HFFc6 (cell line): ENCODE results near the gene EPHB1. TPM values are rescaled to one million over a fixed set of nuclear protein-coding genes. Genes with fewer than 3 reads are reported as not detected.

Source experiments
- DNase-seq: peaks from one replicate; pipeline ENCODE4 v3.0.0-alpha.2; 2018
- H3K27ac Mint-ChIP-seq: 2 replicates; pipeline ENCODE4 v1.8.0; 2020; ENCODE audit warnings: mild to moderate bottlenecking, mixed read lengths
- H3K27me3 Mint-ChIP-seq: 2 replicates; pipeline ENCODE4 v1.8.0; 2021; ENCODE audit warnings: mild to moderate bottlenecking, moderate library complexity, mixed read lengths; ENCODE audit not compliant: insufficient read depth
- H3K36me3 Mint-ChIP-seq: 2 replicates; pipeline ENCODE4 v1.8.0; 2021; ENCODE audit warnings: low read depth, mixed read lengths
- H3K4me1 Mint-ChIP-seq: 2 replicates; pipeline ENCODE4 v1.8.0; 2020; ENCODE audit warnings: low read depth, mixed read lengths
- H3K4me3 Mint-ChIP-seq: 2 replicates; pipeline ENCODE4 v1.8.0; 2020; ENCODE audit warnings: mild to moderate bottlenecking, moderate library complexity, mixed read lengths
- H3K9me3 Mint-ChIP-seq: 2 replicates; pipeline ENCODE4 v1.8.0; 2020; ENCODE audit warnings: mild to moderate bottlenecking, mixed read lengths
- total RNA-seq, 6 experiments: library from RNA; stranded (reverse); fragmentation: NEBNext Ultra II Directional; extraction: Animal tissue kit (Norgen Biotek cat#: 25700); gene quantifications; 2 replicates in 1 of 6; 3 replicates in 5 of 6; pipeline ENCODE4 v1.2.3, GENCODE V29; 2021
- TF ChIP-seq, protein P1 (sequence below): fragments of 200-600 bp; sonication (generic); IDR thresholded peaks from 2 replicates; pipeline ENCODE4 v1.5.0; 2021; ENCODE audit warnings: antibody characterized with exemption, mild to moderate bottlenecking

Gene EPHB1
- total RNA-seq, 6 experiments from 2014 or later, result 0.88 to 2.6 (median 1.0) TPM

GRCh38 chr3:135068011-135068410 is 273.0 kb downstream of the EPHB1 start:
- H3K9me3 Mint-ChIP-seq, result peaks cover 16% of the 10 kb centered on the region
- H3K27me3 Mint-ChIP-seq, result peaks cover 3% of the 10 kb centered on the region
- H3K4me1 Mint-ChIP-seq, result no peaks in the 10 kb centered on the region
- no peak overlapping the region for H3K4me3 Mint-ChIP-seq
- H3K36me3 Mint-ChIP-seq, result no peaks in the 10 kb centered on the region
- TF ChIP-seq, protein P1, sequence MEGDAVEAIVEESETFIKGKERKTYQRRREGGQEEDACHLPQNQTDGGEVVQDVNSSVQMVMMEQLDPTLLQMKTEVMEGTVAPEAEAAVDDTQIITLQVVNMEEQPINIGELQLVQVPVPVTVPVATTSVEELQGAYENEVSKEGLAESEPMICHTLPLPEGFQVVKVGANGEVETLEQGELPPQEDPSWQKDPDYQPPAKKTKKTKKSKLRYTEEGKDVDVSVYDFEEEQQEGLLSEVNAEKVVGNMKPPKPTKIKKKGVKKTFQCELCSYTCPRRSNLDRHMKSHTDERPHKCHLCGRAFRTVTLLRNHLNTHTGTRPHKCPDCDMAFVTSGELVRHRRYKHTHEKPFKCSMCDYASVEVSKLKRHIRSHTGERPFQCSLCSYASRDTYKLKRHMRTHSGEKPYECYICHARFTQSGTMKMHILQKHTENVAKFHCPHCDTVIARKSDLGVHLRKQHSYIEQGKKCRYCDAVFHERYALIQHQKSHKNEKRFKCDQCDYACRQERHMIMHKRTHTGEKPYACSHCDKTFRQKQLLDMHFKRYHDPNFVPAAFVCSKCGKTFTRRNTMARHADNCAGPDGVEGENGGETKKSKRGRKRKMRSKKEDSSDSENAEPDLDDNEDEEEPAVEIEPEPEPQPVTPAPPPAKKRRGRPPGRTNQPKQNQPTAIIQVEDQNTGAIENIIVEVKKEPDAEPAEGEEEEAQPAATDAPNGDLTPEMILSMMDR, result no peak
- DNase-seq, result no peak
- H3K27ac Mint-ChIP-seq, result no peak overlapping the region

GRCh38 chr3:135069406-135069805 is 274.3 kb downstream of the EPHB1 start:
- no peak overlapping the region for H3K4me3 Mint-ChIP-seq
- H3K36me3 Mint-ChIP-seq, result no peaks in the 10 kb centered on the region
- DNase-seq, result no peak
- TF ChIP-seq, protein P1, result no peak
- peaks cover 10% of the 10 kb centered on the region for H3K9me3 Mint-ChIP-seq
- no peak overlapping the region for H3K27ac Mint-ChIP-seq
- no peaks in the 10 kb centered on the region; the same call in 1 of the 2 replicates for H3K27me3 Mint-ChIP-seq
- no peaks in the 10 kb centered on the region for H3K4me1 Mint-ChIP-seq

GRCh38 chr3:135071483-135071882 is 276.4 kb downstream of the EPHB1 start:
- H3K36me3 Mint-ChIP-seq, result no peaks in the 10 kb centered on the region
- H3K27me3 Mint-ChIP-seq, result no peaks in the 10 kb centered on the region; the same call in 1 of the 2 replicates
- H3K27ac Mint-ChIP-seq, result no peak overlapping the region
- DNase-seq, result no peak
- TF ChIP-seq, protein P1, result no peak
- no peaks in the 10 kb centered on the region for H3K4me1 Mint-ChIP-seq
- H3K4me3 Mint-ChIP-seq, result no peak overlapping the region
- peaks cover 6% of the 10 kb centered on the region for H3K9me3 Mint-ChIP-seq

DNA sequence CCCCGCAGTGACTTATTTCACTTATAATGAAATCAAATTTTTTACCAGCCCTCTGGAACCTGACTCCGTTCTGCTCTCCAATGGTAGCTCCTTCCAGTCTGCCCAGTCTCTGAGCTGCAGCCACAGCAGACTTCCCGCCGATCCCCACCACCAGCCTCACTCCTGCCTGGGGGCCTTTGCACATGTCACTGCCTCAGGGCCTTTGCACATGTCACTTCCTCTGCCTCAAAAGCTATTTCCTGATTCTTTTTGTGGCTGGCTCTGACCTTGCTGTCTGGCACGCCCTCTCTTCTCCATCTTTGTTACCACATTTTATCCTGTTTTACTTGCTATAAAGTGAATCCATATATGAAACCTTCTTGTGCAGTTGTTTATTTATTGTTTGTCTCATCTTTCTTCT is 277.4 kb downstream of the EPHB1 start:
- Mint-ChIP-seq H3K36me3 (no peaks in the 10 kb centered on the region), H3K4me1 (no peaks in the 10 kb centered on the region), H3K9me3 (peaks cover 6% of the 10 kb centered on the region), H3K27me3 (no peaks in the 10 kb centered on the region), H3K27ac (no peak overlapping the region), H3K4me3 (no peak overlapping the region)
- no peak for DNase-seq
- TF ChIP-seq, protein P1, result no peak

DNA sequence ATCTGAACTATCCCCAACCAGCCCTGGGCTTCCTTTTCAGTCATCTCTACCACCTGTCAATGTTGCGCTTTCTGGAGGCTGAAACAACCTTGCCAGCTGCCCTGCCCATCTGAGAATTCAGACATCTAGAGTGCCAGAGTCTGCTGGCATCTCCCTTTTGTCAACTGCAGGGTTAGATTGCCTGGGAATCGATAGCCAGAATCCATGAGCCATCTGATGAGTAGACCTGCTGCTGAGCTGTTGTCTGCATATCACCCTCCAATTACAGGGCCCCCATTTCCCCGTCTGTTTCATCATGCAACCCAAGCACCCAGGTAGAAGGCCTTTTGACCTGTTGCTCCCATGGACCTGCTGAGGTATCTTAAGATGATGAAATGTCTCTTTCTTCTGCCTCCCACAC is 280.1 kb downstream of the EPHB1 start:
- Mint-ChIP-seq H3K27ac (no peak overlapping the region), H3K36me3 (no peaks in the 10 kb centered on the region), H3K4me1 (no peaks in the 10 kb centered on the region), H3K27me3 (peaks cover 1% of the 10 kb centered on the region; the same call in 1 of the 2 replicates), H3K4me3 (no peak overlapping the region), H3K9me3 (peaks cover 6% of the 10 kb centered on the region)
- DNase-seq, result no peak
- TF ChIP-seq, protein P1, result no peak

DNA sequence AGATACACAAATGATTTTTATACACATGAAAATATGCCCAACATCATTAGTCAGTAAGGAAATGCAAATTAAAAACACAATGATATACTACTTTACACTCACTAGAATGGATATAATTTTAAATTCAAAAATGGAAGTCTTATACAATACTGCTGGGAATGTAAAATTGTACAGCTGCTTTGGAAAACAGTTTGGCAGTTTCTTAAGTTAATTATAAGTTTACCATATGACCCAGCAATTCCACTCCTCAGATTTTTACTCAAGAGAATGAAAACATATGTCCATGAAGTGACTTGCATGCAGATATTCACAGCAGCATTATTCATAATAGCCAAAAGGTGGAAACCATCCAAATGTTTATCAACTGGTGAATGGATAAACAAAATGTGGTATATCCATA is 281.3 kb downstream of the EPHB1 start:
- Mint-ChIP-seq H3K4me1 (no peaks in the 10 kb centered on the region), H3K27ac (no peak overlapping the region), H3K9me3 (peaks cover 6% of the 10 kb centered on the region), H3K27me3 (peaks cover 3% of the 10 kb centered on the region; the same call in 1 of the 2 replicates), H3K4me3 (no peak overlapping the region), H3K36me3 (no peaks in the 10 kb centered on the region)
- TF ChIP-seq, protein P1, result no peak
- no peak for DNase-seq
